H1 (cell line): ENCODE measurements around the gene ZNF189. TPM values are rescaled to one million over a fixed set of nuclear protein-coding genes. Genes with fewer than 3 reads are reported as not detected.

ENCODE experiments used
- CTCF ChIA-PET: fragments of 300-600 bp; sonication (Branson Sonifier 250); formaldehyde crosslinking; loops from one replicate; lab custom pipeline; 2021; ENCODE audit not compliant: partially characterized antibody; lab: Charles Lee
- POLR2A ChIA-PET: fragments of 300-600 bp; sonication (Branson Sonifier 250); formaldehyde crosslinking; loops from one replicate; lab custom pipeline; 2021; ENCODE audit warnings: inconsistent platforms; ENCODE audit not compliant: partially characterized antibody; lab: Charles Lee
- DNase-seq, 2 experiments: peaks; one replicate each; pipeline versions ENCODE4 v3.0.0 to v3.0.0-alpha.2; 2010 to 2022; ENCODE audit warnings: low spot score in 2 of 2, low read depth in 1 of 2, mixed read lengths in 1 of 2
- FAIRE-seq: peaks from 2 replicates; lab custom pipeline; 2011; peaks lifted over from hg19 to GRCh38; lab: Jason Lieb, UNC
- H2AFZ ChIP-seq: 2 replicates; pipeline ENCODE4 v1.8.1; 2012; ENCODE audit warnings: low read length, inconsistent platforms
- H2AK5ac ChIP-seq: 2 replicates; pipeline ENCODE4 v1.6.1; 2013; ENCODE audit warnings: low read depth, low read length
- H2BK120ac ChIP-seq: replicated peaks from 2 replicates; pipeline ENCODE3; 2013; ENCODE audit warnings: low read depth, low read length, inconsistent platforms
- H2BK12ac ChIP-seq: 2 replicates; pipeline ENCODE4 v1.6.1; 2013; ENCODE audit warnings: low read depth, low read length
- H2BK15ac ChIP-seq: 2 replicates; pipeline ENCODE4 v1.6.1; 2013; ENCODE audit warnings: low read length
- H2BK20ac ChIP-seq: 2 replicates; pipeline ENCODE4 v1.6.1; 2013; ENCODE audit warnings: low read length
- H2BK5ac ChIP-seq: 2 replicates; pipeline ENCODE4 v1.6.1; 2013; ENCODE audit warnings: low read depth, low read length
- H3K14ac ChIP-seq: 2 replicates; pipeline ENCODE4 v1.6.1; 2013; ENCODE audit warnings: inconsistent platforms; ENCODE audit not compliant: insufficient read length
- H3K18ac ChIP-seq: 2 replicates; pipeline ENCODE4 v1.6.1; 2013; ENCODE audit warnings: low read length; ENCODE audit errors: extremely low read depth
- H3K23ac ChIP-seq: 2 replicates; pipeline ENCODE4 v1.6.1; 2013; ENCODE audit warnings: inconsistent platforms; ENCODE audit not compliant: insufficient read length
- H3K23me2 ChIP-seq: 2 replicates; pipeline ENCODE4 v1.6.1; 2013; ENCODE audit warnings: low read depth, low read length
- H3K27ac ChIP-seq: 2 replicates; pipeline ENCODE4 v1.6.1; 2011; ENCODE audit warnings: low read depth, low read length, inconsistent platforms
- H3K27me3 ChIP-seq, 4 experiments: replicated peaks in 1 of 4; 1 replicate in 1 of 4; 2 replicates in 3 of 4; pipeline versions ENCODE4 v1.6.1 to v1.8.1; 2011 to 2013; ENCODE audit warnings: low read length in 3 of 4, mild to moderate bottlenecking in 3 of 4, inconsistent platforms in 2 of 4, mixed read lengths in 2 of 4, moderate library complexity in 1 of 4; ENCODE audit not compliant: control insufficient read depth in 3 of 4, insufficient read depth in 3 of 4; ENCODE audit errors: extremely low read depth in 1 of 4
- H3K36me3 ChIP-seq, 4 experiments: 2 replicates each; pipeline versions ENCODE4 v1.6.1 to v1.8.1; 2011 to 2013; ENCODE audit warnings: mild to moderate bottlenecking in 4 of 4, low read length in 3 of 4, moderate library complexity in 2 of 4, control low read depth in 1 of 4, inconsistent platforms in 1 of 4; ENCODE audit not compliant: insufficient read depth in 4 of 4, control insufficient read depth in 2 of 4
- H3K4ac ChIP-seq: replicated peaks from 2 replicates; pipeline ENCODE3; 2013; ENCODE audit warnings: low read length, low read depth, mixed read lengths, inconsistent platforms; ENCODE audit not compliant: insufficient read length
- H3K4me1 ChIP-seq, 4 experiments: replicated peaks in 1 of 4; 1 replicate in 1 of 4; 2 replicates in 3 of 4; pipeline versions ENCODE4 v1.6.1 to v1.8.1; 2011 to 2013; ENCODE audit warnings: low read length in 3 of 4, inconsistent platforms in 2 of 4, mixed read lengths in 1 of 4; ENCODE audit not compliant: insufficient read depth in 4 of 4, control insufficient read depth in 3 of 4
- H3K4me2 ChIP-seq, 2 experiments: 2 replicates each; pipeline versions ENCODE4 v1.6.1 to v1.8.1; 2011 to 2013; ENCODE audit warnings: low read depth in 2 of 2, low read length in 2 of 2, control low read depth in 1 of 2, inconsistent platforms in 1 of 2, mild to moderate bottlenecking in 1 of 2; ENCODE audit not compliant: insufficient read depth in 1 of 2
- H3K4me3 ChIP-seq, 4 experiments: fragments of 200-600, 300-600 bp in 1 of 4; sonication (generic), shearing (Covaris generic), sonication (Bioruptor Twin) in 1 of 4; 2 replicates each; pipeline versions ENCODE4 v1.5.1 to v1.8.1; 2011 to 2016; ENCODE audit warnings: low read length in 4 of 4, low read depth in 3 of 4, control low read depth in 2 of 4, inconsistent platforms in 2 of 4, mild to moderate bottlenecking in 2 of 4, mixed read lengths in 1 of 4, moderate library complexity in 1 of 4; ENCODE audit not compliant: insufficient read depth in 2 of 4; ENCODE audit errors: extremely low read depth in 1 of 4
- H3K56ac ChIP-seq: replicated peaks from 2 replicates; pipeline ENCODE3; 2013; ENCODE audit warnings: low read depth, mild to moderate bottlenecking, mixed read lengths, low read length, inconsistent platforms; ENCODE audit not compliant: insufficient read length
- H3K79me1 ChIP-seq: 2 replicates; pipeline ENCODE4 v1.6.1; 2013; ENCODE audit warnings: low read depth, low read length, control low read depth
- H3K79me2 ChIP-seq, 2 experiments: 2 replicates each; pipeline versions ENCODE4 v1.6.1 to v1.8.1; 2012 to 2013; ENCODE audit warnings: low read length in 2 of 2, mild to moderate bottlenecking in 2 of 2, inconsistent platforms in 1 of 2; ENCODE audit not compliant: insufficient read depth in 2 of 2, control insufficient read depth in 1 of 2
- H3K9ac ChIP-seq, 4 experiments: replicated peaks in 1 of 4; 1 replicate in 1 of 4; 2 replicates in 3 of 4; pipeline versions ENCODE4 v1.6.1 to v1.8.1; 2011 to 2013; ENCODE audit warnings: low read depth in 3 of 4, low read length in 3 of 4, control low read depth in 2 of 4, mild to moderate bottlenecking in 2 of 4, moderate library complexity in 2 of 4, inconsistent platforms in 1 of 4; ENCODE audit errors: extremely low read depth in 1 of 4
- H3K9me3 ChIP-seq, 2 experiments: 2 replicates each; pipeline versions ENCODE4 v1.6.1 to v1.8.1; 2012 to 2013; ENCODE audit warnings: mild to moderate bottlenecking in 2 of 2, moderate library complexity in 2 of 2, control low read depth in 1 of 2, inconsistent platforms in 1 of 2, low read depth in 1 of 2, low read length in 1 of 2, mixed read lengths in 1 of 2; ENCODE audit not compliant: insufficient read depth in 2 of 2
- H4K20me1 ChIP-seq, 2 experiments: replicated peaks in 1 of 2; 2 replicates each; pipeline versions ENCODE3 to v1.8.1; 2011 to 2013; ENCODE audit warnings: inconsistent platforms in 2 of 2, low read length in 2 of 2, mild to moderate bottlenecking in 1 of 2; ENCODE audit not compliant: insufficient read depth in 2 of 2, control insufficient read depth in 1 of 2
- H4K5ac ChIP-seq: 2 replicates; pipeline ENCODE4 v1.6.1; 2013; ENCODE audit warnings: low read length, low read depth, mixed read lengths, inconsistent platforms; ENCODE audit not compliant: insufficient read length
- H4K8ac ChIP-seq: 2 replicates; pipeline ENCODE4 v1.8.0; 2013; ENCODE audit warnings: mild to moderate bottlenecking, moderate library complexity, low read length, inconsistent platforms; ENCODE audit not compliant: insufficient read depth; ENCODE audit errors: extremely low read depth
- H4K91ac ChIP-seq: replicated peaks from 2 replicates; pipeline ENCODE3; 2013; ENCODE audit warnings: low read length, mixed read lengths, inconsistent platforms; ENCODE audit not compliant: insufficient read length
- CBX8 ChIP-seq: fragments of 300-800, 300-1000 bp; sonication (generic); IDR thresholded peaks from 2 replicates; pipeline ENCODE4 v1.7.1; 2016; ENCODE audit warnings: low read depth, low read length, borderline replicate concordance
- CEBPB ChIP-seq: IDR thresholded peaks from 2 replicates; pipeline ENCODE4 v1.6.1; 2012; ENCODE audit warnings: low read depth, low read length
- CTBP2 ChIP-seq: IDR thresholded peaks from 2 replicates; pipeline ENCODE4 v1.7.0; 2011; ENCODE audit warnings: borderline replicate concordance, mild to moderate bottlenecking, moderate library complexity, mixed read lengths, low read length; ENCODE audit not compliant: insufficient read depth, insufficient read length
- E2F6 ChIP-seq: IDR thresholded peaks from 2 replicates; pipeline ENCODE4 v1.6.1; 2012; ENCODE audit warnings: inconsistent platforms
- GTF2F1 ChIP-seq: IDR thresholded peaks from 2 replicates; pipeline ENCODE4 v1.6.1; 2012; ENCODE audit warnings: low read depth, low read length, improper control_type of control experiment, borderline replicate concordance
- KDM5A ChIP-seq: fragments of 200-600 bp; IDR thresholded peaks from 2 replicates; pipeline ENCODE4 v1.7.1; 2012; ENCODE audit warnings: mild to moderate bottlenecking, low read length, inconsistent platforms, mixed read lengths
- MAX ChIP-seq: IDR thresholded peaks from 2 replicates; pipeline ENCODE4 v1.6.1; 2012; ENCODE audit warnings: inconsistent platforms
- NANOG ChIP-seq: IDR thresholded peaks from 2 replicates; pipeline ENCODE4 v1.6.1; 2011; ENCODE audit warnings: low read length, low read depth, mild to moderate bottlenecking, inconsistent platforms; ENCODE audit not compliant: insufficient read depth, poor library complexity, severe bottlenecking
- RFX5 ChIP-seq: IDR thresholded peaks from 2 replicates; pipeline ENCODE4 v1.6.1; 2011; ENCODE audit warnings: low read depth, low read length, improper control_type of control experiment, borderline replicate concordance
- RXRA ChIP-seq: IDR thresholded peaks from 2 replicates; pipeline ENCODE4 v1.6.1; 2011; ENCODE audit warnings: low read depth, mild to moderate bottlenecking, low read length, moderate library complexity; ENCODE audit not compliant: insufficient read depth
- TAF1 ChIP-seq: IDR thresholded peaks from 2 replicates; pipeline ENCODE4 v1.6.1; 2011; ENCODE audit warnings: mild to moderate bottlenecking, low read depth, low read length
- TCF12 ChIP-seq: IDR thresholded peaks from 2 replicates; pipeline ENCODE4 v1.6.1; 2011; ENCODE audit warnings: low read depth, mild to moderate bottlenecking, low read length
- WGBS, 2 experiments: shearing (Covaris generic) in 1 of 2; methylation state at CpG; one replicate each; pipeline versions ENCODE4 v1.1.6 to v1.1.7; 2013 to 2015; ENCODE audit warnings: low lambda C conversion rate in 2 of 2, mixed read lengths in 2 of 2, inconsistent platforms in 1 of 2, low coverage in 1 of 2, missing lambda C conversion rate in 1 of 2; ENCODE audit not compliant: insufficient replicate concordance in 2 of 2, insufficient coverage in 1 of 2, insufficient read length in 1 of 2; ENCODE audit errors: extremely low coverage in 1 of 2, missing lambda C conversion rate in 1 of 2; 5-methylcytosine and 5-hydroxymethylcytosine counted together
- polyA plus RNA-seq, 7 experiments: library from polyadenylated mRNA; depleted of rRNA in 3 of 7; stranded (reverse) in 5 of 7; unstranded in 2 of 7; fragments of >200 nt in 5 of 7; fragments of 200-250 nt in 2 of 7; gene quantifications; 1 replicate in 5 of 7; 2 replicates in 1 of 7; 4 replicates in 1 of 7; pipeline versions ENCODE4 v1.2.1 to v1.2.3, GENCODE V29; 2011 to 2013; ENCODE audit warnings: missing spikeins in 2 of 7, mixed read lengths in 2 of 7
- total RNA-seq: library from RNA; stranded (reverse); fragmentation: NEBNext Ultra II Directional; extraction: Animal tissue kit (Norgen Biotek cat#: 25700); gene quantifications from 2 replicates; pipeline ENCODE4 v1.2.1, GENCODE V29; 2021

Gene ZNF189
- total and polyA plus RNA-seq, 2 of the 8 experiments (the other 6 are each of a cell fraction or from before 2014, with no cell fraction given), result 1.9 to 12.3 TPM

- TF ChIP-seq CBX8 (no peak), GTF2F1 (no peak), CEBPB (no peak), RFX5 (no peak), TAF1 (no peak), RXRA (no peak), MAX (no peak), E2F6 (no peak), TCF12 (no peak), CTBP2 (no peak), NANOG (no peak), KDM5A (no peak)
- Histone ChIP-seq H3K4ac (no peak overlapping the region), H3K9me3 (no peaks in the 10 kb centered on the region), H3K27ac (no peak overlapping the region), H3K36me3 (no peaks in the 10 kb centered on the region), H2AK5ac (no peak overlapping the region), H2BK5ac (no peak overlapping the region), H3K4me3 (no peak overlapping the region), H4K8ac (no peak overlapping the region), H3K4me2 (no peak overlapping the region), H3K56ac (no peak overlapping the region), H2BK120ac (no peak overlapping the region), H3K14ac (no peak overlapping the region), H4K5ac (no peak overlapping the region), H3K18ac (no peak overlapping the region), H3K9ac (no peak overlapping the region), H2AFZ (no peak overlapping the region), H4K91ac (no peak overlapping the region), H3K79me2 (no peaks in the 10 kb centered on the region), H3K27me3 (no peaks in the 10 kb centered on the region), H4K20me1 (no peaks in the 10 kb centered on the region), H2BK15ac (no peak overlapping the region), H3K23ac (no peak overlapping the region), H2BK12ac (no peak overlapping the region), H2BK20ac (no peak overlapping the region), H3K23me2 (no peaks in the 10 kb centered on the region), H3K4me1 (no peaks in the 10 kb centered on the region), H3K79me1 (no peaks in the 10 kb centered on the region)
- no peak for DNase-seq
- ChIA-PET POLR2A (no interaction called here), CTCF (interaction anchor here (1.0 to 1.7 kb wide), 3 partner anchors 19 to 41 kb away, joined by 3 to 4 read pairs (median 3); no protein-coding TSS in a partner anchor)
- FAIRE-seq, result no peak
- WGBS, 2 experiments, result 92% methylated on average over 7 of the region's 7 CpGs; no CpG with 5 or more reads in 1 of the 2 experiments
These were observed 31.1 kb downstream of the ZNF189 start for GRCh38 chr9:101429736-101430135.
